Endothelial cell of umbilical vein (primary cell): ENCODE measurements around the gene PPP1R10.

Experiments used
- CTCF ChIP-seq, 2 donors: IDR thresholded peaks; 1 replicate in 1 of 2; 2 replicates in 1 of 2; pipeline ENCODE4 v1.5.1; 2011; ENCODE audit warnings: low read length in 2 of 2, mild to moderate bottlenecking in 2 of 2, moderate library complexity in 2 of 2, control low read depth in 1 of 2, inconsistent platforms in 1 of 2, low read depth in 1 of 2; ENCODE audit not compliant: insufficient read depth in 1 of 2; ENCODE audit errors: extremely low read depth in 1 of 2
- FOS ChIP-seq: IDR thresholded peaks from 2 replicates; pipeline ENCODE4 v1.6.1; 2011; ENCODE audit warnings: mild to moderate bottlenecking, low read length, moderate library complexity, borderline replicate concordance; ENCODE audit not compliant: insufficient read depth
- MYC ChIP-seq: IDR thresholded peaks from one replicate; pipeline ENCODE4 v1.6.1; 2011; ENCODE audit warnings: mild to moderate bottlenecking, low read depth, low read length
- POLR2A ChIP-seq: IDR thresholded peaks from 2 replicates; pipeline ENCODE4 v1.6.1; 2012; ENCODE audit warnings: low read depth, mild to moderate bottlenecking, control low read depth, low read length

GRCh38 chr6:30578051-30578450, 39.0 kb downstream of the PPP1R10 start:
- TF ChIP-seq MYC, result no peak
- no peak for TF ChIP-seq POLR2A
- no peak for TF ChIP-seq FOS
- TF ChIP-seq CTCF (IDR thresholded peaks at IDR 0.05; ENCODE audit: extremely low read depth in 1 of 2, insufficient read depth in 1 of 2, low read depth in 1 of 2, low read length in 2 of 2), result no peak
